Activated CD4-positive, alpha-beta memory T cell treated with anti-CD3 and anti-CD28 coated beads, Interleukin-2, amount 10 ng/mL, durations not matched to agents 7 days and 5 days (primary cell): Measurements from ENCODE around the gene MIB2. TPM values are rescaled to one million over a fixed set of nuclear protein-coding genes. Genes with fewer than 3 reads are reported as not detected.
"Not testable (repeated sequence)": the region's sequence is repeated elsewhere in the genome, so short reads cannot be mapped to it uniquely, and the experiment has no call there.

Source experiments
- CTCF ChIA-PET: fragments of 350-600 bp; sonication (Branson Sonifier 250); formaldehyde crosslinking; loops from one replicate; lab custom pipeline; 2021; ENCODE audit warnings: antibody characterized with exemption, inconsistent platforms; lab: Charles Lee
- POLR2A ChIA-PET: fragments of 350-600 bp; sonication (Branson Sonifier 250); formaldehyde crosslinking; loops from one replicate; lab custom pipeline; 2021; ENCODE audit warnings: antibody characterized with exemption; lab: Charles Lee
- DNase-seq: peaks from one replicate; pipeline ENCODE4 v3.0.0-alpha.2; 2020
- H3K27ac Mint-ChIP-seq: one replicate; pipeline ENCODE4 v1.8.0; 2021; ENCODE audit warnings: mild to moderate bottlenecking, mixed read lengths
- H3K27me3 Mint-ChIP-seq: one replicate; pipeline ENCODE4 v1.8.0; 2021; ENCODE audit warnings: mixed read lengths
- H3K36me3 Mint-ChIP-seq: one replicate; pipeline ENCODE4 v1.8.0; 2021; ENCODE audit warnings: low read depth, mixed read lengths
- H3K4me1 Mint-ChIP-seq: one replicate; pipeline ENCODE4 v1.8.0; 2021; ENCODE audit warnings: mixed read lengths
- H3K4me3 Mint-ChIP-seq: one replicate; pipeline ENCODE4 v1.8.0; 2021; ENCODE audit warnings: mild to moderate bottlenecking, mixed read lengths
- H3K9me3 Mint-ChIP-seq: one replicate; pipeline ENCODE4 v1.8.0; 2021; ENCODE audit warnings: mixed read lengths
- total RNA-seq, 2 experiments: library from RNA; stranded (reverse); gene quantifications; one replicate each; pipeline ENCODE4 v1.2.3, GENCODE V29; 2021

The MIB2 gene
- total RNA-seq, 2 experiments from 2014 or later: 37.2 to 37.5 TPM

DNA sequence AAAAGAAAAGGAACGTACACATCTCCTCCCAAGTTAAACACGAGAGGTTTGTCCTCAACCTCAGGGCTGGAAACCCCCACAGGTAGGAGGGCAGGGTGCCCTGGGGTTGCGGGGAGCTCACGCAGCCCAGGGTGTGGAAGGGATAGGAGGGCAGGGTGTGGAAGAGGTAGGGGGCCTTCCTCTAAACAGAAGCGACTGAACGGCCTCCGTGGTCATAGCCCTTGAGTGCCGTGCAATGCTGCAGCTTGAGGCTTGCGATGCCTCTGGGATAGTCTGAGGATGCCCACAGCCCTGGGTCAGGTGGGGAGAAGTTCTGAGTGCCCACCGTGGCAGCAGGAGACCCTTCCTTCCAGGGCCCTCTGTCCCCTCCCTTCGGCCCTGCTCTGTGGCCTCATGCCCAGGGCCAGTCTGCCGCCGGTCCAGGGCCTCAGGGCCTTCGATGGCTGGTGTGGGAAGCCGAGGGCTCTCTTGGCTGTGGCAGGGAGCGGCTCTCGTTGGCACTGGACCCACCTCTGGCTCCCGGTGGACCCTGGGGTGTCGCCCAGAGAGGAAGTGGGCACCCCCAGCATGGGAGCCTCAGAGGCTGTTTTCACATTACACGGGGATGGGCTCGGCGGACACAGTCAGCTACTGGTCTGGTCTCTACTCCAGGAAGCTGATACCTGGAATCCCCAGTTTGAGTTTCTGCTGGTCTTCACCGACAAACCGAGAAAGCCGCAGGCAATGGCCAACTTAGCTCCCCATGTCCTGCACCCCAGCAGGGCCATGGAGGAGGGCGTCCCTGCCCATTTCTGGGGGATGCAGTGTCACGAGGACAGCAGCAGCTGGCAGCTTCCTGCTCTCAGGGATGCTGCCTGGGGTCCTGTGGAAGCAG is 49.9 kb downstream of the MIB2 start:
- Mint-ChIP-seq H3K9me3 (no peaks in the 10 kb centered on the region), H3K27ac (no peak overlapping the region), H3K4me3 (no peak overlapping the region), H3K27me3 (no peaks in the 10 kb centered on the region), H3K4me1 (peaks cover 8% of the 10 kb centered on the region), H3K36me3 (peaks cover 11% of the 10 kb centered on the region)
- DNase-seq: no peak
- CTCF ChIA-PET: interaction anchor here (2.4 kb wide), 1 partner anchor 64 kb away, joined by 20 read pairs; no protein-coding TSS in a partner anchor
- POLR2A ChIA-PET: interaction anchor here (2.4 kb wide), 1 partner anchor 64 kb away, joined by 12 read pairs; no protein-coding TSS in a partner anchor

DNA sequence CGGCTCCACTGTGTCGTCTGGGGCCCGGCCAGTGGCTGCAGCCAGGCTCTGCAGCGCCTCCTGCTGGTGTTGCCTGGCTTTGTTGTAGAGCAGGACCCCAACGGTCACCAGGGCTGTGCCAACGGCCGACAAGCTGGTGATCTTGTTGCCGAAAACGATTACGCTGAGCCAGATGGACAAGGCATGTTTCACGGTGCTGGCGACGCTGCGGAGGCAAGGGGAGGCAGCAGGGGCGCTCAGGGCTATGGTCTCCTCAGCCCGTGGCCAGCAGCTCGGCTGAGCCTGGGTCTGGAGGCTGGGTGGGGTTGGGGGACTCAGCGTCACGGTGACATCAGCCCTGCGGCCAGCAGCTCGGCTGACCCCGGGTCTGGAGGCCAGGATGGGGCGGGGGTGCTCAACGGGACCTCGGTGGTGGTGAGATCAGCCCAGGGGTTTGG is 50.5 kb downstream of the MIB2 start:
- no peaks in the 10 kb centered on the region for H3K27me3 Mint-ChIP-seq
- ChIA-PET CTCF (interaction anchor here (2.4 kb wide), 1 partner anchor 63 kb away, joined by 20 read pairs; no protein-coding TSS in a partner anchor), POLR2A (interaction anchor here (2.4 kb wide), 1 partner anchor 63 kb away, joined by 12 read pairs; no protein-coding TSS in a partner anchor)
- H3K27ac Mint-ChIP-seq: no peak overlapping the region
- H3K4me1 Mint-ChIP-seq: peaks cover 8% of the 10 kb centered on the region
- H3K36me3 Mint-ChIP-seq: peaks cover 11% of the 10 kb centered on the region
- DNase-seq: peak; percentile 39
- no peaks in the 10 kb centered on the region for H3K9me3 Mint-ChIP-seq
- H3K4me3 Mint-ChIP-seq: no peak overlapping the region

DNA sequence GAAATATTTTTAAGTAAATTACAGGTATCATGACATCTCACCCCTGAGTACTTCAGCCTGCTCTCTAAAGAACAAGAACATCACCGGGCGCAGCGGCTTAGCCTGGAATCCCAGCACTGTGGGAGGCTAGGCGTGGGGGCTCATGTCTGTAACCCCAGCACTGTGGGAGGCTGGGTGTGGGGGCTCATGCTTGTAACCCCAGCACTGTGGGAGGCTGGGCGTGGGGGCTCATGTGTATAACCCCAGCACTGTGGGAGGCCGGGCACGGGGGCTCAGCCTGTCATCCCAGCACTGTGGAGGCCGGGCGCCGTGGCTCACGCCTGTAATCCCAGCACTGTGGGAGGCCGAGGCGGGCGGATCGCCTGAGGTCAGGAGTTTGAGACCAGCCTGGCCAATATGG is 51.2 kb downstream of the MIB2 start:
- Mint-ChIP-seq H3K9me3 (no peaks in the 10 kb centered on the region), H3K4me1 (peaks cover 8% of the 10 kb centered on the region), H3K27ac (no peak overlapping the region), H3K36me3 (peaks cover 11% of the 10 kb centered on the region), H3K4me3 (no peak overlapping the region), H3K27me3 (no peaks in the 10 kb centered on the region)
- ChIA-PET CTCF (interaction anchor here (2.4 kb wide), 1 partner anchor 62 kb away, joined by 20 read pairs; no protein-coding TSS in a partner anchor), POLR2A (interaction anchor here (2.4 kb wide), 1 partner anchor 62 kb away, joined by 12 read pairs; no protein-coding TSS in a partner anchor)
- DNase-seq: no peak

DNA sequence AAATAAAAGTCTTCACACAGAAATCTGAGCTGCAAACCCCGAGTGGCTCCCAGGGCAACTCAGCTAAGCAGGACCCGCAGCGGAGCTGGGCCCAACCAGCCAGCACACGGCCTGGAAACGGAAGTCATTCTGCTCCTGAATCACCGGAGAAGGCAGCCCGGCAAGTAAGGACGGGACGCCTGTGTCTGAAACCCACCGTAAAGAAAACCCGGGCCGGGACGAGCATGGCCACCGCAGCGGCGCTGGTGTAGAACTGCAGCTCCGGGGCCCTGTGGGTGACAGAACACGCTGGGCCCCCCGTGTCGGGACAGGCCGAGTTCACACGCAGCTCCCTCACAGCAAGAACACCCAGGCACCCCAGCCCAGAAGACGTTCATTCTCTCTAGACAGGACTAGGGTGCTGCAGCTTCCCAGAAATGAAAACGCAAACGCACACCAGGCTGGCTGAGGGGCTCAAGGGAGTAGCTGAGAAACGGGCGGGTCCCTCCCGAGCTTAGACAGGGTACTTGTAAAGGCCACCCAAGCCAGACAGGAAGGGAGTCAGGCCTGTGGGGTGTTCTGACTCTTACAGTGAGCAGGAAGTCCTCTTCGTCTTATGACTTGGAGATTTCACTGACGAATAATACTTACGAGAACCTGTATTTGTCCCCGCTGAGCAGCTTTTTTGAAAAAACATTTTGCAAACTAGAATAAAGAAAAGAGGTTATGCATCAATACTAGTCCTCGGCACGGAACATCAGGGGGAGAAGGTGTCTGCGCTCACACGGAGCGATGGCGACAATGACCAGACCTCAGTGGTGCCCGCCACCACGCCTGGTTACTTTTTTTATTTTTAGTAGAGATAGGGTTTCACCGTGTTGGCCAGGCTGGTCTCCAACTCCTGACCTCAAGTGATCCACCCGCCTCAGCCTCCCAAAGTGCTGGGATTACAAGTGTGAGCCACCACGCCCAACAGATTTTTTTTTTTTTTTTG is 54.5 kb downstream of the MIB2 start:
- peaks cover 16% of the 10 kb centered on the region for H3K36me3 Mint-ChIP-seq
- H3K9me3 Mint-ChIP-seq: no peaks in the 10 kb centered on the region
- ChIA-PET POLR2A (interaction anchor here (0.6 to 1.2 kb wide), 2 partner anchors 8 to 17 kb away, joined by 3 to 6 read pairs; no protein-coding TSS in a partner anchor), CTCF (interaction anchor here (1.0 to 1.5 kb wide), 3 partner anchors 16 to 165 kb away, joined by 4 to 5 read pairs (median 4); no protein-coding TSS in a partner anchor)
- no peaks in the 10 kb centered on the region for H3K27me3 Mint-ChIP-seq
- H3K4me1 Mint-ChIP-seq: peaks cover 2% of the 10 kb centered on the region
- no peak for DNase-seq
- no peak overlapping the region for H3K27ac Mint-ChIP-seq
- no peak overlapping the region for H3K4me3 Mint-ChIP-seq

DNA sequence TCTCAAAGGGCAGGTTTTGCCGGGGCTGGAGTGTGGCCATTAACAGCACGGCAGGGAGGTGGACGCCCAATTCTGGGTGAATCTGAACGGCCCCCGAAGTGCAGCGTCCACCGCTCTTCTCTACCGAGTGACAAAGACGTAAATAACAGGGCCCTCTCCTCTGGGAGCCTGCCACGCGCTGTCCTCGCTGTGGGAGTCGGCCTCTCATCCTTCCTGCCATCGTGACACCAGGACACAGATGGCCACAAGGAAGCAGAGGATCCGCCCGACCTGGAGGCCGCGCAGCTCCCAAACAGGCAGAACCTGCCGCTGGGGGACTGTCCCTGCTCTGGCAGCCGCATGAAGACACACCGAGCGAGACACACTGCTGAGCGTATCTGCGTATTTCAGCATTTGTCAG is 55.6 kb downstream of the MIB2 start:
- Mint-ChIP-seq H3K27ac (no peak overlapping the region), H3K9me3 (no peaks in the 10 kb centered on the region), H3K36me3 (peaks cover 14% of the 10 kb centered on the region), H3K4me3 (no peak overlapping the region), H3K27me3 (no peaks in the 10 kb centered on the region), H3K4me1 (peaks cover 2% of the 10 kb centered on the region)
- CTCF ChIA-PET: no interaction called here
- no peak for DNase-seq
- POLR2A ChIA-PET: no interaction called here

DNA sequence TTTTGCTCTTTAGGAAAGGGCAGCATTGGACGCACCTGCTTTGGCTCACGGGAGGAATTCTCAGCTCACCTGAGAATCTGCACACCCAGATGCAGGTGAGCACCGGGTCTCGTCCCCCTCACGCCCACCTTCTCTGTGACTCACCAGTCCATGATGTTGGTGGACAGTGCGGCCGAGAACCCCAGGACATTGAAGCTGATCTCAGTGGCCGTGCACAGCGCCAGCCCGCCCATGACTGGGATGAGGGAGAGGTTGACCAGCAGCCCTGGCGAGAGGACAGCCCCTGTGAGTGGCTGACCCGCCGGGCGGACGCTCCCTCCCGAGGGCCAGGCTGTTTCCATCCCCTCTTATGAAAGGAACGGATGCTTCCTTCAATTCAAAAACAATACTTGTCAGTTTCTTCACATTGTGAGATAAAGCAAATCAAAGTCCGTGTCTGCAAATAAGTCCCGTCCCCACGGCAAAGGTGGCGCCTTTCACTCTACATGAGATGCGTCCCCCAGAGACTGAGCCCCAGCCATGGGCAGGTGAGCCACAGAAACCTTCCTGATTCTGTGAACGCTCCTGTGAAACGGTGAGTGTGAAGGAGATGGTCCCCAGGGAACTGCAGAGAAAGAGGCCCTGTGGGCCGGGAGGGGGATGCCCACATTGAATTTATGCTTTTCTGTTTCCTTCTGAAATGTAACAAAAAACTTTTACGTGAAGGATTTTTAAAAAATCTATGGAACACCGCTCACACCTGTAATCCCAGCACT is 56.2 kb downstream of the MIB2 start:
- Mint-ChIP-seq H3K4me3 (no peak overlapping the region), H3K9me3 (no peaks in the 10 kb centered on the region), H3K27ac (no peak overlapping the region), H3K36me3 (peaks cover 8% of the 10 kb centered on the region), H3K27me3 (no peaks in the 10 kb centered on the region), H3K4me1 (peaks cover 2% of the 10 kb centered on the region)
- DNase-seq: no peak
- POLR2A ChIA-PET: no interaction called here
- CTCF ChIA-PET: no interaction called here

DNA sequence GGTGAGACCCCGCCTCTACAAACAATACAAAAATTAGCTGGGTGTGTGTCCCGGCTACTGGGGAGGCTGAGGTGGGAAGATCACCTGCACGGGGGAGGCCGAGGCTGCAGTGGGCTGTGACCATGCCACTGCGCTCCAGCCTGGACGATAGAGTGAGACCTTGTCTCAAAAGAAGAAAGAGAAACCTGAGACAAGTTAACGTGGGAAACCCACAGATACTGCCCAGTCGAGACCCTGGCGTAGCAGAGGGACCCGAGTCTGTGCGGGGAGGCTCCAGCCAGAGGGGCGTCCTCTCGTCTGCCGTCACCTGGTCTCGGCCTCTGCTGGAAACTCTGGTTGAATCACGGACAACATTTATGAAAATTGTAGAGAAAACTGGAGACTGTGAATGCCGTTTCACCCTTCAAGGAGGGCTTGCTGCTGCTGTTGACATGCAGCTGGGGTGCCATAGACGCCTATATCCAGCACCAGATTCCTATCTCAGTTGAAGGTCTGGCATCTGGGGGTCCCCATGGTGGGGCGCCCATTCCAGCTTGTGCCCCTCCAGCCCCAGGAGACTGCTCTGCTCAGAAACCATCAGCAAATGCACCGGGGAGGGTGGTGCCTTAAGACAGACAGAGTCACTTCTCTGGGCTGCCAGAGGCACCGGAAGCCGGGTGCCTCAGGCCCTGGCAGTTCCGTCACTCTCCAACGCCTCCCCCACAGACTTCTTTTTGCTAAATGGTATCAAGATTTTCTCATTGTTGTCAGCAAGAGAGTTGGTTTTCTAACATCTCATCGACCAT is 57.1 kb downstream of the MIB2 start:
- no peaks in the 10 kb centered on the region for H3K9me3 Mint-ChIP-seq
- H3K4me1 Mint-ChIP-seq: peaks cover 4% of the 10 kb centered on the region
- ChIA-PET POLR2A (no interaction called here), CTCF (no interaction called here)
- H3K27ac Mint-ChIP-seq: no peak overlapping the region
- no peak overlapping the region for H3K4me3 Mint-ChIP-seq
- peaks cover 7% of the 10 kb centered on the region for H3K36me3 Mint-ChIP-seq
- H3K27me3 Mint-ChIP-seq: no peaks in the 10 kb centered on the region
- no peak for DNase-seq

DNA sequence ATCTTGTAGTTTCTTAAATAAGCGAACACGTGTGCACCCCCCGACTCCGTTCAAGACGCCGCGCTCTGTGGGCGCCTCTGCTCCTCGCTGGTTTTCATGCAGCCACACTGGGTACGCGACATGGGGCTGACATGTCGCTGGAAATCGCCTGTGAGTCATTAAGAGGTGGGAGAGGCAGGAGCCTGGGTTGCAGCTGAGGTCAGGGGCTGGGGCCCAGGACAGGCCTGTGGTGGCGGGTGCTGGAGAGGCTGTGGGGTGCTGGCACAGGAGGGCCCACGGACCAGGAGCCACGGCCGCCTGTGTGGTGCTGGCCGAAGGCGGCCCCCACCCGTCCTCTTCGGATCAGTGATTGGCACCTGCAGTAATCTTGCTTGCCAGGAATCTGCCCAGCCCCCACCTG is 59.5 kb downstream of the MIB2 start:
- H3K36me3 Mint-ChIP-seq: peaks cover 13% of the 10 kb centered on the region
- DNase-seq, H3K9me3 Mint-ChIP-seq, H3K4me3 Mint-ChIP-seq, H3K27me3 Mint-ChIP-seq, H3K27ac Mint-ChIP-seq, CTCF ChIA-PET, POLR2A ChIA-PET: not testable (repeated sequence)
- peaks cover 25% of the 10 kb centered on the region for H3K4me1 Mint-ChIP-seq

DNA sequence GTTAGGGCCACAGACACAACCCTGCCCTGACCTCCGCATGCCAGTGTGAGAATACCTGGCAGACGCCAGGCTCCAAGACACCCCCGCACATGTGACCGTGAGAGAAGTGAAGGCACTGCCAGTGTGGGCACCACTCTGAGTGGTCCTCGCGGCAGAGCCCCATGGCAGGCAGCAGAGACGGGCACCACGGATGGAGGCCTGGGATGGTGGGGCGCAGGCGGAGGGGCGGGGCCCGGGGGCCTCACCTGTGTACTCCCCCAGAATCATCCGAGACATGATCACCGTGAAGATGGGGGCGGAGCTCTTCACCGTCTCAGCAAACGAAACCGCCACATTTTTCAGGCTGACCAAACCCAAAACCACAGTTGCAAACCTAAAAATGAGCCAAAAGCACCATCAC is 59.9 kb downstream of the MIB2 start:
- H3K27ac Mint-ChIP-seq, H3K4me3 Mint-ChIP-seq, CTCF ChIA-PET, H3K27me3 Mint-ChIP-seq, POLR2A ChIA-PET, DNase-seq, H3K9me3 Mint-ChIP-seq: not testable (repeated sequence)
- peaks cover 13% of the 10 kb centered on the region for H3K36me3 Mint-ChIP-seq
- peaks cover 25% of the 10 kb centered on the region for H3K4me1 Mint-ChIP-seq

DNA sequence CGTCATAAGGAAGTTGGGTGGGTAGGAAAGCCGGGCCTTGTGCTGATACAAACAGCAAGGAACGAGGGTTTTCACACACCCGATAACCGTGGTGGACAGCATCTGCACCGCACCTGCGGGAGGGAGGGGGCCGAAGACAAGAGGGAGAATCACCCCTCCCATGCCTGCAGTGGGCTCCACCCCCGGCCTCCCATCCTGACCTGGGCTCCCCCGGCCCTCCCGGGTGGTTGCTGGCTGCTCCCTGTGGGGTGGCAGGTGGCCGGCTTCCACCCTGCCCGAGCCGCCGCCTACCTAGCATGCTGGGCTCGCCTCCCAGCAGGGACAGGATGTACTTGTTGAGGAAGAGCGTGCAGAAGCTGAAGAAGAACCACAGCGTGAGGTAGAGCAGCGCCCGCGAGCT is 60.8 kb downstream of the MIB2 start:
- H3K27ac Mint-ChIP-seq, H3K9me3 Mint-ChIP-seq, POLR2A ChIA-PET, H3K27me3 Mint-ChIP-seq, CTCF ChIA-PET, DNase-seq, H3K4me3 Mint-ChIP-seq: not testable (repeated sequence)
- peaks cover 25% of the 10 kb centered on the region for H3K4me1 Mint-ChIP-seq
- H3K36me3 Mint-ChIP-seq: peaks cover 13% of the 10 kb centered on the region

DNA sequence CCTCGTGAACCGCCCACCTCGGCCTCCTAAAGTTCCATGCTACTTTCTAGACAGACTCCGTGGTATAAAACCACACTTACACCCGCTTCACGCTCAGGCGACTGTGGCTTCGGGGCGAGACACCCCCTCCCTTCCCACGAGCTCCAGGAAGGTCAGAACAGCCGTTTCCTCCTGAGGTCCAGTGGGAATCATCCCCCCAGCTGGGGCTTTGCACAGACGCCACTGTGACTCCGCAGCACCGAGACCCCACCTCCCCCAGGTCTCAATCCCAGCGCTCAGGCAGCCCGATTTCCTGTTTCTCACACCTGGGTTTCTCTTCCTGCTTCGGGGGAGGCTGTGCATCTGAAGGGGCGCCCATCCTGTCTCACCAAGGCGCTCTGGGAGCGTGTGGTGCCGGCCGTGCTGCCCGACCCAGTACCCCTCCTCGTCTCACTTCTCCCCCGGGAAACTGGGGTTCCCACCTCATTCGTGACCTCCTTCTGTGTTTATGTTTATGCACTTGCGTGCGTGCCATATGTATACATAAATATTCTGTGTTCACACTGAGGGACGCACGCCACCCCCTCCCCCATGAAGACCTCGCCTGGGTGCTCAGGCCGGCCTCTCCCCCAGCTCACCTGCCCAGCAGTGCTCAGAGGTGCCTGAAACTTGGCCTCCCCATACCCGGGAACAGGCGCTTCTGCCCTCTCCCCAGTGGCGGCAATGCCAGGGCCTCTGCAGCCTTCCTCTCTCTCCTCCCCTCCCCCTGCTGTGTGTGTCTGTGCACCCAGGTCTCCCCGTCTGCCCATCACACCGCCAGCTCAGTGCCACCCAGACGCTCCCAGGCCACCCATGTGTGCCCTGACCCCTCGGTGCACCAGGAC is 62.6 kb downstream of the MIB2 start:
- peak; percentile 48 for DNase-seq
- Mint-ChIP-seq H3K27me3 (no peaks in the 10 kb centered on the region), H3K4me1 (peaks cover 27% of the 10 kb centered on the region), H3K27ac (peak overlapping the region; percentile 87), H3K36me3 (peaks cover 13% of the 10 kb centered on the region), H3K9me3 (no peaks in the 10 kb centered on the region), H3K4me3 (peak overlapping the region; percentile 76)
- CTCF ChIA-PET: no interaction called here
- POLR2A ChIA-PET: interaction anchor here (1.0 to 1.9 kb wide), 2 partner anchors 9 to 108 kb away, joined by 3 to 6 read pairs; no protein-coding TSS in a partner anchor
